Activated naive CD4-positive, alpha-beta T cell treated with anti-CD3 and anti-CD28 coated beads, Interleukin-2, amount 50 U/mL, for 16 hours (primary cell): ENCODE results near the gene CTBP2.
"Not testable (repeated sequence)": the region's sequence is repeated elsewhere in the genome, so short reads cannot be mapped to it uniquely, and the experiment has no call there.

Experiments
- DNase-seq: peaks from one replicate; pipeline ENCODE4 v3.0.0-alpha.2; 2020

The CTBP2 gene

GRCh38 chr10:125156739-125157480, 3.5 kb downstream of the CTBP2 start:
- DNase-seq, result no peak

GRCh38 chr10:125156196-125156595, 4.2 kb downstream of the CTBP2 start:
- no peak for DNase-seq

GRCh38 chr10:125155101-125155500, 5.3 kb downstream of the CTBP2 start:
- DNase-seq, result no peak

- DNase-seq, result no peak
These were observed 5.8 kb downstream of the CTBP2 start for GRCh38 chr10:125154529-125154928.

- DNase-seq, result no peak
These were observed 6.5 kb downstream of the CTBP2 start for GRCh38 chr10:125153703-125154490.

GRCh38 chr10:125152450-125153368, 7.7 kb downstream of the CTBP2 start:
- DNase-seq, result no peak

- DNase-seq, result no peak
These were observed 8.6 kb downstream of the CTBP2 start for GRCh38 chr10:125151553-125152449.

- no peak for DNase-seq
These were observed 9.2 kb downstream of the CTBP2 start for GRCh38 chr10:125151170-125151552.

GRCh38 chr10:125150376-125151083, 9.8 kb downstream of the CTBP2 start:
- DNase-seq, result not testable (repeated sequence)

- no peak for DNase-seq
These were observed 10.7 kb downstream of the CTBP2 start for GRCh38 chr10:125149680-125150047.

GRCh38 chr10:125149036-125149679, 11.2 kb downstream of the CTBP2 start:
- DNase-seq, result no peak

GRCh38 chr10:125148528-125148927, 11.8 kb downstream of the CTBP2 start:
- DNase-seq, result no peak

GRCh38 chr10:125147971-125148439, 12.4 kb downstream of the CTBP2 start:
- DNase-seq, result no peak

GRCh38 chr10:125146791-125147579, 13.4 kb downstream of the CTBP2 start:
- DNase-seq, result no peak

GRCh38 chr10:125145636-125146035, 14.7 kb downstream of the CTBP2 start:
- no peak for DNase-seq

- DNase-seq, result no peak
These were observed 15.4 kb downstream of the CTBP2 start for GRCh38 chr10:125144693-125145623.

- DNase-seq, result no peak
These were observed 16.2 kb downstream of the CTBP2 start for GRCh38 chr10:125144206-125144605.

GRCh38 chr10:125142946-125143345, 17.4 kb downstream of the CTBP2 start:
- DNase-seq, result no peak
